Inflammatory macrophage treated with lipopolysaccharide for 1 hour (primary cell): ENCODE measurements around the gene HHIPL1.
A peak's percentile ranks its signal among the peaks of the same experiment; 100 is the strongest.

Experiments used
- DNase-seq, 2 donors: peaks; one replicate each; pipeline ENCODE4 v3.0.0-alpha.2; 2020 to 2022

Gene HHIPL1

GRCh38 chr14:99612071-99612737 is 32.7 kb upstream of the HHIPL1 start:
- DNase-seq = no peak

DNA sequence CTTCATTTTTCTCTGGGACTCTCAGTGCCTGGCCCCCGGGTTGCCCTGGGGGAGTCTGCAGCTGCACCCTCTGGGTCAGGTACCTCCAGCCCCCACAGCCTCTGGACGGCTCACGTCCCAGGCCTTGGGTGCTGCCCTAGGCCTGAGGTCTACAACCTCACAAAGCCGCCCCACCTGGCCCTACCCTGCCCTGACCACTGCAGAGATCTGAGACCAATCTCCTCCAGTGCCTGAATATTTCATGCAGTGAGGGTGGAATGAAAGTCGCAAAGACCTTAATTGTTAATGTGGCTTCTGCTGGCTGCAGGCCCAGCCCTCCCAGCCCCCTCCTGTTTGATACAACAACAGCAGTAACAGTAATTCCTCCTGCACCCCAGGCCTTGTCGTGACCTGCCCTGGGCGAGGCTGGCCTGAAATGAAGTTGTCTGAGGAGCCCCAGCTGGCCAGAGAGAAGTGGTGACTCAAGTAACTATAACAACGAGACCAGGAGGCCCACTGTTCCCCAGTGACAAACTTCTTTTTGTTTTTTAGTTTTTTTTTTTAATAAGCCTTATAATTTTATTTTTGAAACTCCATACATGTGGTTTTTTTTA is 32.1 kb upstream of the HHIPL1 start:
- no peak for DNase-seq

GRCh38 chr14:99615497-99616157 is 29.3 kb upstream of the HHIPL1 start:
- no peak for DNase-seq

- no peak for DNase-seq
Measured at GRCh38 chr14:99616832-99617800, 27.8 kb upstream of the HHIPL1 start.

- DNase-seq = no peak
Measured at GRCh38 chr14:99619835-99620834, 24.8 kb upstream of the HHIPL1 start.

DNA sequence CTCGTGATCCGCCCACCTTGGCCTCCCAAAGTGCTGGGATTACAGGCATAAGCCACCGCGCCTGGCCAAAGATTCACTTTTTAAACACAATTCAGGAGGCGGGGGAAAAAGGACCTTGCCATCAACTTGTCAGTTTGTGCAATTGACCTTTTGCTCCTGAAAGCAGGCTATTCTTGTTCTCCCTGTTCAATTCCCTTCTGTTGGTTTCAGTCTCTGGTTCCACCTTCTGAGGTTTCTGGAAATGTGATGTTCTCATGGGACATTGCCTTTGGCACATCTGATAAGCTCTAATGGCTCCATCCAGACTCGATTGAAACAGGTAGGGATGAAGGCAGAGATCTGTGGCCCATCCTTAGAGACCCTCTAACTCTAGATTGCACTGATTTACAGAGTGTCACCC is 23.0 kb upstream of the HHIPL1 start:
- no peak for DNase-seq

- no peak for DNase-seq
Measured at GRCh38 chr14:99624024-99624423, 20.9 kb upstream of the HHIPL1 start.

- no peak for DNase-seq
Measured at GRCh38 chr14:99624971-99625370, 20.0 kb upstream of the HHIPL1 start.

GRCh38 chr14:99625476-99625875 is 19.5 kb upstream of the HHIPL1 start:
- DNase-seq = no peak

GRCh38 chr14:99626041-99626648 is 18.8 kb upstream of the HHIPL1 start:
- DNase-seq = no peak

DNA sequence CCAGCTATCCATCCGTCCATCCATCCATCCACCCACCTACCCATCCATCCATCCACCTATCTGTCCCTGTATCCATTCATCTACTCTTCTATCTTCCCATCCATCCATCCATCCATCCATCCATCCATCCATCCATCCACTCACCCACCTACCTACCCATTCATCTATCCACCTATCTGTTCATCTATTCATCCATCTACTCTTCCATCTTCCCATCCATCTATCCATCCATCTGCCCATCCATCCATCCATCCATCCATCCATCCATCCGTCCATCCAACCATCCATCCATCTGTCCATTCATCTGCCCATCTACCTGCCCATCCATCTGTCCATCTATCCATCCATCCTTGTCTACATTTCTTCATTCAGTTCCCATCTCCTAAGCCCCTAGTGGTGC is 17.8 kb upstream of the HHIPL1 start:
- no peak for DNase-seq

GRCh38 chr14:99627510-99628381 is 17.2 kb upstream of the HHIPL1 start:
- no peak for DNase-seq

DNA sequence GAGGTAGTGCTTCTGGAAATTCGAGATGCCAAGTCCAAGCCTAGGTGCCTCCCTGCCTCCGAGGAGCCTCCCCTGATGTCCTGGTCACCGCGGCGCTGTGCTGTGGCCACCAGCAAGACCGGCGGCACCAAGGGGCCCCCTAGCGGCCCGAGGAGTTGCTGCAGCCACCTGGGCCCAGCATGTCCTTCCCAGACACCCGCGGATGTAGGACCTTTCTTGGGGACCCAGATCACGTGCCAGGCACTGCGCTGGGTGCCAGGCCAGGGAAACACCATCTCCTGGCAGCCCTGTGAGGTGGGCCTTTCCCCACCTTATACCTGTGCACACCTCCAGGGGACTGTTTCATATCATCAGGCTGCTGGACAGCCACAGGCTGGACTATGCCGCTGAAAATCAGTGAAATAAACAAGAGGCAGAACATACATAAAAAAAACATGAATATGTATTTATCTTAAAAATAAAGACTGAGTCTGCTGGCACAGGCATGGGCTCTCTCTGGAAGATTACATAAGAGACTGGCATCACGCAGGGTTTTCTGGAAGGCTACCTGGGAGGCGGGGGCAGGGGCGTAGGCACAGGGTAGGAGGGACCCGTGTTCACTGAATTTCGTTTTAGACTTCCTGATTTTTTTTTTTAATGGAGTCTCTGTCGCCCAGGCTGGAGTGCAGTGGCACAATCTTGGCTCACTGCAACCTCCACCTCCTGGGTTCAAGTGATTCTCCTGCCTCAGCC is 15.9 kb upstream of the HHIPL1 start:
- peak; percentile 37 to 68 for DNase-seq

GRCh38 chr14:99630202-99630601 is 14.7 kb upstream of the HHIPL1 start:
- DNase-seq = no peak

GRCh38 chr14:99632410-99633035 is 12.4 kb upstream of the HHIPL1 start:
- no peak for DNase-seq

DNA sequence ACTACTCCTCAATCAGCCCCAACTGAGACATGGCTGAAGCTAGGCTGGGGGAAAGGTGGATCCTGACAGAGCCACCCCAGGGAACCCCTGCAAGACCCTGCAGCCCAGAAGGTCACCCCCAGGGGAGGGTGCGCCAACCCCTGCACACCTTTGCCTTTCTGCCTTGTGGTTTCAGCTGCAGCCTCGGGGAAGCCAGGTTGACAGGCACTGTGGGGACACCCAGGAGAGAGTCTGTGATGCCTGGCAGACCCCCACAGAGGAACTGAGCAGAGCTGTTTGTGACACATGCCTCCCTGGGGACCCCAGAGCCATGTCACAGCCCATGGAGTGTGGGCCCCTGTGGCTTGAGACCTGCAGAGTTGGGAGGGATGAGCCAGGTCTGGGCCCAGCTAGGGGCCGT is 11.8 kb upstream of the HHIPL1 start:
- DNase-seq = no peak

GRCh38 chr14:99633918-99634317 is 11.0 kb upstream of the HHIPL1 start:
- DNase-seq = no peak

- DNase-seq = no peak
Measured at GRCh38 chr14:99634443-99634842, 10.5 kb upstream of the HHIPL1 start.

GRCh38 chr14:99635116-99635515 is 9.8 kb upstream of the HHIPL1 start:
- DNase-seq = no peak
